T-cell (primary cell): ENCODE measurements around the gene POMZP3. TPM values are rescaled to one million over a fixed set of nuclear protein-coding genes. Genes with fewer than 3 reads are reported as not detected.
A peak's percentile ranks its signal among the peaks of the same experiment; 100 is the strongest.
"Not testable (repeated sequence)": the region's sequence is repeated elsewhere in the genome, so short reads cannot be mapped to it uniquely, and the experiment has no call there.

Source experiments
- ATAC-seq, 4 experiments: fragments of 200-7000 bp in 3 of 4; fragments of 150-1000 bp in 1 of 4; cut with Tn5 transposase; replicated peaks in 1 of 4; 1 replicate in 3 of 4; 2 replicates in 1 of 4; pipeline ENCODE4 v1.10.0; 2021; ENCODE audit warnings: moderate library complexity in 3 of 4, mild to moderate bottlenecking in 2 of 4, moderate number of reproducible peaks in 1 of 4
- CTCF ChIA-PET, 2 donors: fragments of 300-600 bp; sonication (Branson Sonifier 250); formaldehyde crosslinking; loops; one replicate each; lab custom pipeline; 2022; ENCODE audit warnings: antibody characterized with exemption in 2 of 2; lab: Charles Lee
- POLR2A ChIA-PET, 2 donors: fragments of 300-600 bp; sonication (Branson Sonifier 250); formaldehyde crosslinking; loops; one replicate each; lab custom pipeline; 2022; ENCODE audit warnings: antibody characterized with exemption in 2 of 2; lab: Charles Lee
- DNase-seq, 35 experiments: peaks; one replicate each; pipeline versions ENCODE4 v3.0.0 to v3.0.0-alpha.2; 2013 to 2023
- H3K27ac ChIP-seq: one replicate; pipeline ENCODE4 v1.5.1; 2013; ENCODE audit warnings: low read length
- H3K27me3 ChIP-seq, 2 experiments: replicated peaks in 1 of 2; 1 replicate in 1 of 2; 2 replicates in 1 of 2; pipeline versions ENCODE4 v1.6.1 to v1.7.0; 2013; ENCODE audit warnings: low read length in 1 of 2, mixed read lengths in 1 of 2; ENCODE audit not compliant: control insufficient read depth in 2 of 2, insufficient read depth in 2 of 2; ENCODE audit errors: extremely low read depth in 1 of 2
- H3K36me3 ChIP-seq, 2 donors: 1 replicate in 1 of 2; 2 replicates in 1 of 2; pipeline versions ENCODE4 v1.6.1 to v1.7.0; 2013; ENCODE audit warnings: low read length in 1 of 2; ENCODE audit not compliant: control insufficient read depth in 2 of 2, insufficient read depth in 1 of 2; ENCODE audit errors: extremely low read depth in 1 of 2
- H3K4me1 ChIP-seq, 2 experiments: 1 replicate in 1 of 2; 2 replicates in 1 of 2; pipeline versions ENCODE4 v1.6.1 to v1.7.0; 2013; ENCODE audit warnings: low read length in 2 of 2, mixed read lengths in 1 of 2; ENCODE audit not compliant: insufficient read depth in 2 of 2, control insufficient read depth in 1 of 2; ENCODE audit errors: extremely low read depth in 1 of 2
- H3K4me3 ChIP-seq, 2 donors: 1 replicate in 1 of 2; 2 replicates in 1 of 2; pipeline versions ENCODE4 v1.5.1 to v1.7.0; 2013; ENCODE audit warnings: mild to moderate bottlenecking in 2 of 2, low read length in 1 of 2, moderate library complexity in 1 of 2; ENCODE audit not compliant: control insufficient read depth in 1 of 2; ENCODE audit errors: extremely low read depth in 1 of 2
- H3K9me3 ChIP-seq: 2 replicates; pipeline ENCODE4 v1.7.0; 2013
- H3K27ac Mint-ChIP-seq, 2 donors: one replicate each; pipeline ENCODE4 v1.8.0; 2020 to 2021; ENCODE audit warnings: mild to moderate bottlenecking in 2 of 2, mixed read lengths in 2 of 2
- H3K27me3 Mint-ChIP-seq, 2 donors: one replicate each; pipeline ENCODE4 v1.8.0; 2021 to 2022; ENCODE audit warnings: mixed read lengths in 2 of 2
- H3K36me3 Mint-ChIP-seq: one replicate; pipeline ENCODE4 v1.8.0; 2021; ENCODE audit warnings: mixed read lengths
- H3K4me1 Mint-ChIP-seq, 3 donors: one replicate each; pipeline ENCODE4 v1.8.0; 2020 to 2022; ENCODE audit warnings: mixed read lengths in 3 of 3, mild to moderate bottlenecking in 1 of 3
- H3K4me3 Mint-ChIP-seq, 3 donors: one replicate each; pipeline ENCODE4 v1.8.0; 2020 to 2022; ENCODE audit warnings: mild to moderate bottlenecking in 3 of 3, mixed read lengths in 3 of 3, moderate library complexity in 3 of 3
- H3K9me3 Mint-ChIP-seq, 3 donors: one replicate each; pipeline ENCODE4 v1.8.0; 2020 to 2022; ENCODE audit warnings: mixed read lengths in 3 of 3
- WGBS: methylation state at CpG from one replicate; pipeline ENCODE4 v1.1.5; 2013; ENCODE audit warnings: missing lambda C conversion rate; ENCODE audit not compliant: insufficient coverage; 5-methylcytosine and 5-hydroxymethylcytosine counted together
- total RNA-seq, 35 experiments: library from RNA in 6 of 35; stranded (reverse) in 6 of 35; fragments of 120-200 nt in 1 of 35; gene quantifications; one replicate each; pipeline versions ENCODE4 v1.2.1 to v1.2.4 and lab custom pipeline; 2013 to 2026

Gene POMZP3
- total RNA-seq, 5 donors from 2014 or later (not counting 1 experiment from before 2014, with no cell fraction given) = 18.6 to 35.7 (median 19.4) TPM

DNA sequence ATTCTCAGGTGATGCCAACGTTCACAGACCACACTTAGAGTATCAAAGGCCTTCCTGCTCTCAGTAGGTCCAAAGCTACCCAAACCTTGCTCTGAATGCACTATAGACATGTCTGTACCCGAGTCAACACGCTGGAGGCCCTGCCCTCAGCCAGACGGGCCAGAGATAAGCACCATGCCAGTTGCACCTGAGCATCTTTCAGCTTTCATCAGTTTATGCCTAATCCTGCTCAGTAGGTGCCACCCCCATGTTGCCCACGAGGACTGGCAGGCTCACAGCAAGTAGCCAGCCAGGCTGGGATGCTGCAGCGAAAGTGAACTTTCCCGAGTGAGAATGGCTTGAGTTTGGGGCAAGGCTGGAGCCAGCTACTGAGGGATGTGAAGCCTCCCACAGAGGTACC, 18.6 kb downstream of the POMZP3 start:
- WGBS = 89% methylated on average over 5 of the region's 7 CpGs
- H3K36me3 ChIP-seq, H3K27me3 ChIP-seq, H3K27ac ChIP-seq, ATAC-seq, H3K4me3 Mint-ChIP-seq, H3K36me3 Mint-ChIP-seq, H3K27me3 Mint-ChIP-seq, H3K9me3 ChIP-seq, H3K4me3 ChIP-seq, POLR2A ChIA-PET, H3K9me3 Mint-ChIP-seq: not testable (repeated sequence)
- CTCF ChIA-PET = interaction anchor here in 1 of 2 donors (0.7 kb wide), 1 partner anchor 10 kb away, joined by 4 read pairs; no protein-coding TSS in a partner anchor
- Mint-ChIP-seq H3K4me1 (peaks cover 5 to 22% (median 17%) of the 10 kb centered on the region in 3 donors), H3K27ac (peak overlapping the region in 1 of 2 donors; percentile 73)
- peaks cover 3 to 22% of the 10 kb centered on the region in 2 experiments for H3K4me1 ChIP-seq
- peak in 1 of 35 experiments; percentile 16 for DNase-seq

DNA sequence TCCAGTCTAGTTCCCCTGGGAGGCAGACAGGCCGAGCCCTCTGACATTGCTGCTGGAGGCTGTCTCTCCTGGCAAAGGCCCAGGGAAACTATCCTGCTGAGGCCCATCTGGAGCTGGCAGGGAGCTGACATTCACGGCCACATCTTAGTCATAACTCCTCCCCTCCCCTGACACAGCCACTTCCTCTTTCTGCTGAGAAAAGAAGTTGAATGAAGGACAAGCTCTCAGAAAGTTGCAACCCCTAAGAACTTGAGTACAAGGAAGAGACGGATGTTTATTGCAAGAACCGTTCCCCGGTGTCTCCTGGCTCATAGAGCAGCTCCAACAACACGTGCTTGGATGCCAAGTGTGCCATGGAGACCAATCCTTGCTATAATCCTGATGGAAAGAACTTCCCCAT, 21.1 kb downstream of the POMZP3 start:
- H3K9me3 Mint-ChIP-seq, H3K36me3 ChIP-seq, CTCF ChIA-PET, H3K27me3 Mint-ChIP-seq, H3K4me3 ChIP-seq, H3K36me3 Mint-ChIP-seq, H3K9me3 ChIP-seq, H3K27me3 ChIP-seq, H3K27ac ChIP-seq, POLR2A ChIA-PET: not testable (repeated sequence)
- Mint-ChIP-seq H3K4me3 (peak overlapping the region in 1 of 3 donors; percentile 36), H3K27ac (peak overlapping the region; percentile 86 to 90), H3K4me1 (peaks cover 5 to 26% (median 21%) of the 10 kb centered on the region in 3 donors)
- DNase-seq (peak in 34 of 35 experiments; percentile 10 to 60 (median 32)), ATAC-seq (peak; percentile 85 to 97 (median 96))
- H3K4me1 ChIP-seq = peaks cover 3 to 22% of the 10 kb centered on the region in 2 experiments
- no CpG with 5 or more reads among the region's 6 CpGs for WGBS

DNA sequence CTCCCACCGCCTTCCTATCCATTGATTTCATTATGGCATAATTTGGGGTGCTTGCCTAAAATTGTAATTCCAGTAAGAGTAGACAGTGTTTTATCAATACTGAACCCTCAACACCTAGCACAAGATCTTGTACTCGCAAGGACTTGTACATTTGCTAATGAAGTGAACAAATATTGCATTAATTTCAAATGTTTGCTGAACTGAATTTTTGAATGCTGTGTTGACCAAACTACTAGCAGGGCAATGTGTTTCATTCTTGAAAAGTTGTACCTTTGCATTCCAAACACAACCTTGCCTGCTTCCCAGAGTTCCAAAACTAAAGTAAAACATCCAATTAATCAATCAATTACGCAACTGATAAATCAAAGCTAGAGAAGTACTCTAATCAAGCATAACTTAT, 26.4 kb downstream of the POMZP3 start:
- CTCF ChIA-PET, H3K36me3 ChIP-seq, H3K36me3 Mint-ChIP-seq, H3K27me3 Mint-ChIP-seq, H3K4me3 ChIP-seq, H3K9me3 Mint-ChIP-seq, H3K9me3 ChIP-seq, H3K4me1 ChIP-seq, POLR2A ChIA-PET, DNase-seq, H3K4me3 Mint-ChIP-seq, H3K27ac ChIP-seq, ATAC-seq, H3K27me3 ChIP-seq: not testable (repeated sequence)
- H3K27ac Mint-ChIP-seq = peak overlapping the region in 1 of 2 donors; percentile 2
- H3K4me1 Mint-ChIP-seq = peaks cover 26 to 35% (median 29%) of the 10 kb centered on the region in 3 donors
- WGBS = no CpG with 5 or more reads among the region's 3 CpGs

DNA sequence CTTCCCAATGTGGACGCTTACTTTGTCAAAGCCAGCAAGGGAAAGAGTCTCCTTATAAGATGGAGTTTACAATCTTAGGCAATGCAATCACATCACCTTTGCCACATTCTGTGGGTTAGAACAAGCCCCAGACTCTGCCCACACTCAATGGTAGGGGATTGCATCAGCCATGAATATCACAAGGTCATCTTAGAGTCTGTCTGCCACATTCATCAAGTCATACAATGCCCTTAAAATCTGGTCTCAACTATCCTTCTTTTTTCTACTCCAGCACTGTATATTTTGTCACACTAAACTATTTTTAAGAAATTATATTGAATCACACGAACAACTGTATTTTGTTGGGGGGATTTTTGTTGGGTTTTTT, 27.0 kb downstream of the POMZP3 start:
- H3K9me3 Mint-ChIP-seq, H3K27ac ChIP-seq, H3K36me3 Mint-ChIP-seq, DNase-seq, ATAC-seq, H3K27me3 Mint-ChIP-seq, H3K9me3 ChIP-seq, H3K4me3 ChIP-seq, H3K36me3 ChIP-seq, CTCF ChIA-PET, H3K27me3 ChIP-seq, H3K4me3 Mint-ChIP-seq, POLR2A ChIA-PET, H3K4me1 ChIP-seq: not testable (repeated sequence)
- WGBS = no CpG with 5 or more reads among the region's 2 CpGs
- Mint-ChIP-seq H3K4me1 (peaks cover 31 to 40% (median 33%) of the 10 kb centered on the region in 3 donors), H3K27ac (peak overlapping the region in 1 of 2 donors; percentile 2)

DNA sequence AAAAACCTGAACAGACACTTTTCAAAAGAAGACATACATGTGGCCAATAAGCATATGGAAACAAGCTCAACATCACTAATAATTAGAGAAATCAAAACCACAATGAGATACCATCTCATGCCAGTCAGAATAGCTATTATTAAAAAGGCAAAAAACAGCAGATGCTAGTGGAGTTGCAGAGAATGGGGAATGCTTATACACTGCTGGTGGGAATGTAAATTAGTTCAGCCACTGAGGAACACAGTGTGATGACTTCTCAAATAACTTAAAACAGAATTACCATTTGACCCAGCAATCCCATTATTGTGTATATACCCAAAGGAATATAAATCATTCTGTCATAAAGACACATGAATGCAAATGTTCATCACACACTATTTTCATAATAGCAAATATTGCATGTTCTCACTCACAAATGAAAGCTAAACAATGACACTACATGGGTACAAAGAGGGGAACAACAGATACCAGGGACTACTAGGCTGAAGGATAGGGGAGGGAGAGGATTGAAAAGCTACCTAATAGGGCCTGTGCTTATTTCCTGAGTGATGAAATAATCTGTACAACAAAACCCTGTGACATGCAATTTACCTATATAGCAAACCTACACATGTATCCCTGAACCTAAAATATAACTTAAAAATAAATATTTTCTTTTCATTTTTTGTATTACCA, 28.4 kb downstream of the POMZP3 start:
- H3K9me3 Mint-ChIP-seq, H3K27ac ChIP-seq, H3K4me3 ChIP-seq, ATAC-seq, H3K36me3 Mint-ChIP-seq, H3K27ac Mint-ChIP-seq, DNase-seq, POLR2A ChIA-PET, H3K27me3 ChIP-seq, H3K4me3 Mint-ChIP-seq, H3K9me3 ChIP-seq, H3K36me3 ChIP-seq, H3K4me1 ChIP-seq, H3K27me3 Mint-ChIP-seq: not testable (repeated sequence)
- peaks cover 32 to 47% (median 34%) of the 10 kb centered on the region in 3 donors for H3K4me1 Mint-ChIP-seq
- CTCF ChIA-PET = interaction anchor here in 1 of 2 donors (0.6 kb wide), 2 partner anchors 10 to 782 kb away, joined by 3 to 4 read pairs; no protein-coding TSS in a partner anchor

DNA sequence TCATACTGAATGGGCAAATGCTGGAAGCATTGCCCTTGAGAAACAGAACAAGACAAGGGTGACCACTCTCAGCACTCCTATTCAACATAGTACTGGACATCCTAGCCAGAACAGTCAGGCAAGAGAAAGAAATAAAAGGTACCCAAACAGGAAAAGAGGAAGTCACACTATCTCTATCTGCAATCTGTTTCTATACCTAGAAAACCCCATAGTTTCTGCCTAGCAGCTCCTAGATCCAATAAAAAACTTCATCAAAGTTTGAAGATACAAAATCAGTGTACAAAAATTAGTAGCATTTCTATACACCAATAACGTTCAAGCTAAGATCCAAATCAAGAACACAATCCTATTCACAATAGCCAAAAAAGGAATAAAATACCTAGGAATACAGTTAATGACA, 29.8 kb downstream of the POMZP3 start:
- ATAC-seq, H3K4me1 ChIP-seq, H3K27me3 Mint-ChIP-seq, CTCF ChIA-PET, H3K36me3 Mint-ChIP-seq, H3K27me3 ChIP-seq, H3K27ac ChIP-seq, H3K9me3 ChIP-seq, H3K4me3 ChIP-seq, H3K9me3 Mint-ChIP-seq, H3K4me3 Mint-ChIP-seq, POLR2A ChIA-PET, H3K36me3 ChIP-seq, DNase-seq: not testable (repeated sequence)
- Mint-ChIP-seq H3K27ac (peak overlapping the region in 1 of 2 donors; percentile 65), H3K4me1 (peaks cover 32 to 50% (median 34%) of the 10 kb centered on the region in 3 donors)
- no CpG with 5 or more reads among the region's 1 CpG for WGBS
